22Rv1 (cell line): Measurements from ENCODE around the gene TMEM51.

Experiments
- H3K27ac ChIP-seq: fragments of 450-650 bp; 2 replicates; pipeline ENCODE4 v1.5.1; 2017
- CTCF ChIP-seq: fragments of 450-650 bp; IDR thresholded peaks from 2 replicates; pipeline ENCODE4 v1.5.1; 2017; ENCODE audit warnings: mild to moderate bottlenecking
- ZFX ChIP-seq: fragments of 450-650 bp; IDR thresholded peaks from 2 replicates; pipeline ENCODE4 v1.6.1; 2017; ENCODE audit warnings: antibody characterized with exemption, borderline replicate concordance

TMEM51 gene

GRCh38 chr1:15110867-15111230 lies 42.7 kb upstream of the TMEM51 start:
- H3K27ac ChIP-seq: no peak overlapping the region
- TF ChIP-seq CTCF: no peak
- TF ChIP-seq ZFX: no peak

- H3K27ac ChIP-seq: no peak overlapping the region
- no peak for TF ChIP-seq ZFX
- no peak for TF ChIP-seq CTCF
Measured at GRCh38 chr1:15113146-15113545, 40.4 kb upstream of the TMEM51 start.

GRCh38 chr1:15114884-15115283 lies 38.7 kb upstream of the TMEM51 start:
- H3K27ac ChIP-seq: no peak overlapping the region
- TF ChIP-seq ZFX: no peak

- TF ChIP-seq CTCF (no peak), ZFX (no peak)
Measured at GRCh38 chr1:15115542-15116330, 37.8 kb upstream of the TMEM51 start.

GRCh38 chr1:15116966-15117365 lies 36.6 kb upstream of the TMEM51 start:
- TF ChIP-seq ZFX: no peak
- TF ChIP-seq CTCF: no peak
- no peak overlapping the region for H3K27ac ChIP-seq

More at GRCh38 chr1:15115542-15116330, 37.8 kb upstream of the TMEM51 start:
- no peak overlapping the region for H3K27ac ChIP-seq

- TF ChIP-seq ZFX (no peak), CTCF (no peak)
Measured at GRCh38 chr1:15117671-15118325, 35.7 kb upstream of the TMEM51 start.

GRCh38 chr1:15118579-15118978 lies 35.0 kb upstream of the TMEM51 start:
- TF ChIP-seq ZFX: no peak
- TF ChIP-seq CTCF: no peak
- no peak overlapping the region for H3K27ac ChIP-seq

More at GRCh38 chr1:15117671-15118325, 35.7 kb upstream of the TMEM51 start:
- no peak overlapping the region for H3K27ac ChIP-seq
